ENCODE data around the gene PDCD2L. TPM values are rescaled to one million over a fixed set of nuclear protein-coding genes. Genes with fewer than 3 reads are reported as not detected.
A peak's percentile ranks its signal among the peaks of the same experiment; 100 is the strongest.
"Not testable (repeated sequence)": the region's sequence is repeated elsewhere in the genome, so short reads cannot be mapped to it uniquely, and the experiment has no call there.

Gene PDCD2L
- 7.3 TPM for polyA plus RNA-seq (2013, experiment 1 of 2; ENCODE audit: insufficient read length)
- 5.7 TPM for polyA plus RNA-seq (2013, experiment 2 of 2; ENCODE audit: insufficient read length)

GRCh38 chr19:34404109-34404909 lies at the start of gene PDCD2L:
TSS of gene PDCD2L (plus strand) at chr19:34404399. CDS start at chr19:34404431, 32 bp downstream.
- peak; percentile 84 for DNase-seq

DNA sequence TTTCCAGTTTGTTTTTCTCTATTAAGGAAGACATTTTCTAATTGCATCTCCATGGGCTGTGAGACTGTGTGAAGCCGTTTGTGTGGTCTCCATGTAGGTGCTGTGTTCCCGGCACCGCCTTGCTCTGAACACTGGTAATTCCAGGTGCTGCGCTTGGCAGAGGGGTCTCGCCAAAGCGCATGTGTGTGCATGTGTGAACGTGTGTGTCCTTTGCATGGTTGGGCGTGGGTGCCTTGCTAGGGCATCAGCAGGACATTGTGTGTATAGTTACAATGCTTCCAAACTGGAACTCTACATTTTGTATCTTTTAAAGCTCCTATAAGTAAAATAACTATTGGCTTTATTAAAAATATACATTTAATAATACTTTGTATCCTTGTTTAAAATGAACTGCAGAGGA lies 49.0 kb upstream of the PDCD2L start:
- DNase-seq: no peak

DNA sequence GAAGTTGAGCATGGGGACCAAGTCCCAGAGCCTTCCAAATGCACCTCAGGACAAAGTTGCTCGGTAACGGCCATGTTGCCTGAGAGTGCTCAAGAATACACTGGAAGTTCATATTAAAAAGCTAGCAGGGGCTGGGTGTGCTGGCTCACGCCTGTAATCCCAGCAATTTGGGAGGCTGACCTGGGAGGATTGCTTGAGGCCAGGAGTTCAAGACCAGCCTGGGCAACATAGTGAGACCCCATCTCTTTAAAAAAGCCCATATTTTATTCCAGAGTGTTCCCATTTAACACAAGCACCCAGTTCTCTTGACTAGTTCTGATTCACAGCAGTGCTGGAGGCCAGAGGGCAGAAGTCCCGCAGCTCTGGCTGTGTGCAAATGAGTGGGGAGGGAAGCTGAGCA lies 47.3 kb upstream of the PDCD2L start:
- no peak for DNase-seq

DNA sequence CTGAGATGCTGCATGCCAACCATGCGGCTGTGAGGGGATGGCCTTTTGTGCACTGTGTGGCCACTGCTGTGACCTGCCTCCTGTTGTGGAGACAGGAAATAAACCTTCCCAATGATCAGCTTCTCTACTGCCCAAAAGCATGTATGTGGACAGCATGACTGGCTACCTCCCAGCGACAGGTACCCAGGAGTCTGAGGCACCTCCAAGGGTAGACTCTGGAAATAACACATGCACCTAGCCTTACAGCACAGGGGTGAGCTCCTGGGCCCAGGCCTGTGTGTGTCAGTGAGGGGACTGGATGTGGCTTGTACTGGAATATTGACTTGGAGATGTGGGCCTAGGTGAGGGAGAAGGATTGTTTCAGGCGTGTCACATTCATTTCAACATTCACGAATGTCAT lies 46.8 kb upstream of the PDCD2L start:
- DNase-seq: no peak

DNA sequence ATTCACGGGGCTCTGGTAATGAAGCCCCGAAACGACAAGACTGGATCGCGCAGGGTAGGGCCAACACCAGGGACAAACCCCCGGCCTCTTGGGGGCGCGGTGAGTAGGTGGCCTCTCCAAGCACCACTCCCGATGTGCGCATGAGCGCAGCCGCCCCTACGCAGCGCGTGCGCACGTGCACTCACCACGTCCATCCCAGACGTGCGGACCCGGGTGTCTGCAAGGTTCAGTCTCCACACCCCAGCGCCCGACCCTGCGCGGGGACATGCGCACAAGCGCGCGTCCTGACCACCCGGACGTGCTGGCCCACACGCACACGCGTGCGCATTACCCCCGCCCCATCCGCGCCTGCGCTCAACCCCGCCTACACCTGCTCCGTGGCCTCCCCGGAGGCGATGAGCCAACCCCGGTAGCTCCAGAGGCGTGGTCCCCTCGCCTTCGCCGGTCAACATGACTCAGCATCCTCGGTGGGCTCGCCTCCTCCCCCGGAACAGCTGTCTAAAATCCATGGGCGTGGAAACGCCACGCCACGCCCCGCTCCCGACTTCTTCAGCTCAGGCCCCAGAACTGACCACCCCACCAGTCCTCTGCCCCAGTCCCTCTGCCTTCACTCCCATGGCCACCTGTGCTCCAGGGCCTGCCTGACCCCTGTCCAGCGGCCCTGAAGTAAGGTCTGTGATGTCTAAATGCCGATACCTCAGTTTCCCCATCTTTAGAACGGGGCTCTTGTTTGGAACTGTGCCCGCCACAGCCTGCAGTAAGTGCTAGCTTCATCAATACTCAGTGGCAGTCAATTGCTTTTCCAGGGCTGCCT lies 44.9 kb upstream of the PDCD2L start:
- peak; percentile 98 for DNase-seq

DNA sequence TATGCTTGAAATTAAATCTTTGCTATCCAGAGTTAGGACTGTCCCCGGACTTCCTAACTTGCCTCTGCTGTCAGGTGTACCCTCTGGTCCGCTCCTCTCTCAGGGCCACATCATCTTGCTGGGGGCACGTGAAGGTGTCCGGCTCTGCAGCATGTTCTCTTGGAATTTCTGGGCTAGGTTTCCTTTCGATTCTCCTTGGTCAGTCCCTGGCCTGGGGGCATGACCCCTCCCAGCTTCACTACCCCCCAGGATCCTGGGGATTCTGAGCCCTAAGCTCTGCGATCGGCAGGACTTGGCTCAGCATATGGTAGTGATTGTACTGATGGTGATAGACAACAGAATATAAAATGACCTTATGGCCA lies 44.3 kb upstream of the PDCD2L start:
- no peak for DNase-seq

DNA sequence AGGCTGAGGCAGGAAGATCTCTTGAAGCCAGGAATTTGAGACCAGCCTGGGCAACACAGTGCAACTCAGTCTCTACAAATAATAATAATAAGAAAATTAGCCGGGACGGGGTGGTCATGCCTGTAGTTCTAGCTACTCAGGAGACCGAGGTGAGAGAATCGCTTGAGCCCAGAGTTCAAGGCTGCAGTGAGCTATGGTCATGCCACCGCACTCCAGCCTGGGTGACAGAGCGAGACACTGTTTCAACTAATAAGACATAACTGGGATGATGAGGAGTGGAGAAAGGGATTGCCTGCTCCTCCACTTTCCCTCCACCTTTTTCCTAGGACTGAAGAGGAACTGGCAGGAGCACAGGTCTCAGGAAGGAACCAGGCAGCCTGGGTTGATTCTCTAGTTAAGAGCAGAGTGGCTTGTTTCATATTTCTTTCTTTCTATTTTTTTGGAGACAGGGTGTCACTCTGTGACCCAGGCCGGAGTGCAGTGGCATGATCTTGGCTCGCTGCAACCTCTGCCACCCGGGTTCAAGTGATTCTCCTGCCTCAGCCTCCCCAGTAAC lies 43.8 kb upstream of the PDCD2L start:
- DNase-seq: no peak

- no peak for DNase-seq
Measured at GRCh38 chr19:34362679-34363069, 41.5 kb upstream of the PDCD2L start.

DNA sequence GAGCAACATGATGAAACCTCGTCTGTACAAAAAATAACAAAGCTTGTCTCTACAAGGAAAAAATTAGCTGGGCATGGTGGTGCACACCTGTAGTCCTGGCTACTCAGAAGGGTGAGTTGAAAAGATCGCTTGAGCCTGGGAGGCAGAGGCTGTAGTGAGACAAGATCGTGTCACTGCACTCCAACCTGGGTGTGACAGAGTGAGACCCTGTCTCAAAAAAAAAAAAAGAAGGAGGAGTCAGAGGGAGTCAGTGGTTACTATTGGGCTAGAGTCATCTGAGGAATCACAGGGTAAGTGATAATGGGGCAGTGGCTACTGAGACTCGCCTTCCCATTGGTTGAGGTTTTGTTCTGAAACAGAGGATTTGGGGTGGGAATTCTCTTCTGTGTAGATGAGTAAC lies 41.1 kb upstream of the PDCD2L start:
- no peak for DNase-seq

DNA sequence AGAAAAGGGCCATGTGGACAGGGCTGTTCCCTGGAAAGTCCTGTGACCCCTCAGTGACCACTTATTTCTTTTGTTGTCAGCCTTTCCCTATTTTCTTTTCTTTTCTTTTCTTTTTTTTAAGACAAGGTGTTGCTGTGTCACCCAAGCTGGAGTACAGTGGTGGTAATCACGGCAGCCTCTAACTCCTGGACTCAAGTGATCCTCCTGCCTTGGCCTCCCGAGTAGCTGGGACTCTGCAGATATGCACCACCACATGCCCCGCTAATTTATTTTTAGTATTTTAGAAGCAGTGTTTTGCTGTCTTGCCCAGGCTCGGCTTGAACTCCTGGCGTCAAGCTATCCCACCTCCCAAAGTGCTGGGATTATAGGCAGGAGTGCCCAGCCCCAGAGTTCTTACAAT lies 40.3 kb upstream of the PDCD2L start:
- DNase-seq: no peak

GRCh38 chr19:34364462-34364829 lies 39.8 kb upstream of the PDCD2L start:
- no peak for DNase-seq

DNA sequence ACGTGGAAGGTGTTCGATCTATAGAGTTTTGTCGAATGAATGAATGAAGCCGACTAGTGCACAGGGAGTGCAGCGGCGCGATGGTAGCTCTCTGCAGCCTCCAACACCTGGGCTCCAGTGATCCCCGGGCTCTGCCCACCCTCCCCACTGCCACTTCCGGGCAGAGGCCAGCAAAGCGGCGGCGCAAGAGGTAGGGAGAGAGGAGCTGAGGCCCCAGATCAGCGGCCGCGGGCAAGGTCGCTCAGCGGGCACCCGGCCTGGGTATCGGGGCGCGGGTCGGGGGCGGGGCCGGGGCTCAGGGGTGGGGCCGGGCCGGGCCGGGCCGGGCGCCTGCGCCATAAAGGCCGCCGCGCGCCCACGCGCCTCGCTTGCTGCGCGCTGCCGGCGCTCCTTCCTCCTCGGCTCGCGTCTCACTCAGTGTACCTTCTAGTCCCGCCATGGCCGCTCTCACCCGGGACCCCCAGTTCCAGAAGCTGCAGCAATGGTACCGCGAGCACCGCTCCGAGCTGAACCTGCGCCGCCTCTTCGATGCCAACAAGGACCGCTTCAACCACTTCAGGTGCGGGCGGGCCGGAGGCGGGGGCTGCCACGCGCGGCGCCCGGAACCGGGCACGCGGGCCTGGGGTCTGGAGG lies 39.3 kb upstream of the PDCD2L start, which contains the start of gene GPI:
TSS of gene GPI (plus strand) at position 367 of the 633 bp plus-strand sequence. CDS start at position 438, 71 bp downstream.
- peak; percentile 33 for DNase-seq

DNA sequence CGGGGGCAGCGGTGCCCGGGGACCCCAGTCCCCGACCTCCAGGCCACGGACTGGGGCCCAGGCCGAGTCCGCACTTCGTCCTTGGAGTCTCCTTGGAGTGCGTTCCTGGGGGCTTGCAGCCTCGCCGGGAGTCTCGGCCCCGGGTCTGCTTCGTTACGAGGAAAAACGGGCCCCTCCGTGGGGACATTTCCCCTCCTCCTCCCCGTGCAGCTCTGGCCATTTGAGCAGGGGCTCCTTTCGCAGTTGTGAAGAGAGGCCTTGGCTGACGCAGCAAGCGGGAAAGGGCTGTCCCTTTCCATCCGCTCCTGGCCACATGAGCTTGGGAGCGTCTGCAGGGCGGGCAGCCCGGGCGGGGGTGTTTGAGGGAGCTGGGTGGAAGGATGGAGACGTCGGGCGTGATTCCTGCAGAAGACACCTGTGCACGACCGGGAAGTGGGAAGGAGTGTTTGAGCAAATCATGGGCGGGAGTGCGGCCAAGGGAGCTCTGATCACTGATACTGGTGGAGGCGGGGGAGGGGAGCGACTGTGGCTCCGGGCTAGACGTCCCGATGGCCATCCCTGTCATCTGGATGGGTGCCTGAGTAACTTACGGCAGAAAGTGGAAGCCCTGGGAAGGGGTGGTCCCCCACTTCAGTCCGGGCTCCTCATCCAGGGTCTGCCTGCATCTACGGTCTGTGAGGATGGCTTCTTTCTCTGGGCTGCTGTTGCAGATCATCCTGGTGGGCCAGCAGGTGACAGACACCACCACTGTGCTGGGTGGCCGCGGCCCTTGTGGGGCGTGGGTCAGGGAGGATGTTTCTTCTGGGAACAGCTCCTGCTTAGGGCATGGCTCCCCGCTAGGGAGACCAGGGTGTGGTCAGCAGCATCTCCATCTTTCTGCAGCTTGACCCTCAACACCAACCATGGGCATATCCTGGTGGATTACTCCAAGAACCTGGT lies 38.5 kb upstream of the PDCD2L start:
- peak; percentile 26 for DNase-seq

- peak; percentile 63 for DNase-seq
Measured at GRCh38 chr19:34366738-34367623, 37.2 kb upstream of the PDCD2L start.

GRCh38 chr19:34367624-34367957 lies 36.6 kb upstream of the PDCD2L start:
- DNase-seq: no peak

DNA sequence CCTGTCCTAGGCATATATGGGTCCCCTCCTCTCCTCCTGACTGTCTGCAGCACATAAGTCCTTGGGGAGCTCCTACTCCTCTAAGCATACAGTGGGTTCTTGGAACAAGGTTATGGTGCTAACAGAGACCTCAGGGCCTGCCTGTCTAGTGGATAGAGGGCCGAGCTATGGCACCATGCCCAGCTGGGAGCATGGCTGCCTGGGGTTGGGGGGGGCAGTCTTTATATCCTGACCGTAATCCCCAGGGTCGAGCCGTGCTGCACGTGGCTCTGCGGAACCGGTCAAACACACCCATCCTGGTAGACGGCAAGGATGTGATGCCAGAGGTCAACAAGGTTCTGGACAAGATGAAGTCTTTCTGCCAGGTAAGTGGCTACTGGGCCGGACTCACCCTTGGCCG lies 35.9 kb upstream of the PDCD2L start:
- no peak for DNase-seq

DNA sequence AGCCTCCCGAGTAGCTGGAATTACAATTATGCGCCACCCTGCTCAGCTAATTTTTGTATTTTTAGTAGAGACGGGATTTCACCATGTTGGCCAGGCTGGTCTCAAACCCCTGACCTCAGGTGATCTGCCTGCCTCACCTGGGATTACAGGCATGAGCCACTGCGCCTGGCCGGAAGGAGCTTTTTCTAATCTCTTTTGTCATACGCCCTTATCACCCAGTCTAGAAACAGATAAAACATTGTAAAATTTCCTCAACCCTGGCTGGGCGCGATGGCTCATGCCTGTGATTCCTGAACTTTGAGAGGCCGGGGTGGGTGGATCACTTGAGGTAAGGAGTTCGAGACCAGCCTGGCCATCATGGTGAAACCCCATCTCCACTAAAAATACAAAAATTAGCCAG lies 35.0 kb upstream of the PDCD2L start:
- DNase-seq: not testable (repeated sequence)

- no peak for DNase-seq
Measured at GRCh38 chr19:34370117-34370516, 34.1 kb upstream of the PDCD2L start.

DNA sequence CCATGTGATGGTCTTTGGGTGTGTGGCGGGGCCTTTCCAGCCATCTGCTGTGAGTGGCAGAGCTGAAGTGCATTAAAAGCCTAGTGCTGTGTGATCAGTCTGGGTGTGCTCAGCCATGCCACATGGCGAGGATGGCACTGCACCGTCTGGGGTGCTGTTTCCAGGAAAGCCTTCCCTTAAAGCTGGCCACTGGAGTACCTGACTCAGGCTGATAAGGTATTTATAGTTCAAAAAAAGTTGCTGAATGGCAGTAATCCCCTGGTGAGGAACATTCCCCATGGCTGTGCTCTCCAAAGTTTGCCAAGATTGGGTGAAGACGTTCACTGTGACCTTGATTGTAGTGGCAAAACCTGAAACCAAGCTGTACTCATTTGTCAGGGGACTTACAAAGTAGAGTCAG lies 33.2 kb upstream of the PDCD2L start:
- DNase-seq: no peak

- DNase-seq: no peak
Measured at GRCh38 chr19:34373601-34374288, 30.5 kb upstream of the PDCD2L start.
